DOHH2 (cell line): ENCODE measurements around the gene AKAP17A.

Experiments
- CTCF ChIP-seq: fragments of 200-600 bp; sonication (generic); IDR thresholded peaks from one replicate; pipeline ENCODE4 v1.5.1; 2014; ENCODE audit warnings: antibody characterized with exemption, mild to moderate bottlenecking, low read depth, low read length; ENCODE audit not compliant: poor library complexity, severe bottlenecking
- EZH2phosphoT487 ChIP-seq: fragments of 200-600 bp; sonication (generic); IDR thresholded peaks from 2 replicates; pipeline ENCODE4 v1.6.1; 2017; ENCODE audit warnings: borderline replicate concordance, mild to moderate bottlenecking, antibody characterized with exemption, low read length, moderate library complexity, mixed read lengths

- TF ChIP-seq CTCF (no peak), EZH2phosphoT487 (no peak)
Measured at GRCh38 chrX:1561164-1561563, 30.2 kb upstream of the AKAP17A start.
